Liver (tissue), 9 donors: ENCODE measurements around the gene CARS1. TPM values are rescaled to one million over a fixed set of nuclear protein-coding genes. Genes with fewer than 3 reads are reported as not detected.

Source experiments
- DNase-seq: peaks from one replicate; pipeline ENCODE4 v3.0.0-alpha.2; 2017; ENCODE audit warnings: low spot score
- H3K27ac ChIP-seq, 2 donors: one replicate each; pipeline ENCODE4 v1.7.0; 2013; ENCODE audit warnings: inconsistent platforms in 2 of 2, low read length in 2 of 2, control low read depth in 1 of 2, low read depth in 1 of 2, mild to moderate bottlenecking in 1 of 2
- H3K27me3 ChIP-seq, 4 donors: one replicate each; pipeline versions ENCODE4 v1.6.1 to v1.7.0; 2013; ENCODE audit warnings: low read length in 3 of 4, inconsistent platforms in 1 of 4, mild to moderate bottlenecking in 1 of 4, moderate library complexity in 1 of 4; ENCODE audit not compliant: control insufficient read depth in 4 of 4, insufficient read depth in 4 of 4
- H3K36me3 ChIP-seq, 4 donors: one replicate each; pipeline versions ENCODE4 v1.6.1 to v1.7.0; 2013; ENCODE audit warnings: low read length in 3 of 4, mild to moderate bottlenecking in 3 of 4, low read depth in 1 of 4, moderate library complexity in 1 of 4; ENCODE audit not compliant: control insufficient read depth in 4 of 4, insufficient read depth in 3 of 4
- H3K4me1 ChIP-seq, 4 donors: one replicate each; pipeline versions ENCODE4 v1.6.1 to v1.7.0; 2013; ENCODE audit warnings: low read length in 3 of 4, mild to moderate bottlenecking in 3 of 4, moderate library complexity in 1 of 4; ENCODE audit not compliant: control insufficient read depth in 4 of 4, insufficient read depth in 4 of 4
- H3K4me3 ChIP-seq, 3 donors: one replicate each; pipeline versions ENCODE4 v1.6.1 to v1.7.0; 2013; ENCODE audit warnings: low read length in 3 of 3, control low read depth in 1 of 3, low read depth in 1 of 3, mild to moderate bottlenecking in 1 of 3
- H3K9ac ChIP-seq, 2 donors: one replicate each; pipeline ENCODE4 v1.7.0; 2013; ENCODE audit warnings: low read length in 2 of 2, mild to moderate bottlenecking in 2 of 2, moderate library complexity in 2 of 2, control low read depth in 1 of 2, low read depth in 1 of 2
- H3K9me3 ChIP-seq, 4 donors: one replicate each; pipeline versions ENCODE4 v1.6.1 to v1.7.0; 2013; ENCODE audit warnings: low read length in 3 of 4; ENCODE audit not compliant: control insufficient read depth in 4 of 4
- CTCF ChIP-seq: fragments of 150-350 bp; IDR thresholded peaks from 2 replicates; pipeline ENCODE4 v1.5.1; 2017; ENCODE audit warnings: improper control_type of control experiment, low read depth, low read length; ENCODE audit not compliant: missing input control
- GABPA ChIP-seq, 2 donors: IDR thresholded peaks in 1 of 2; conservative IDR thresholded peaks in 1 of 2; 2 replicates each; pipeline ENCODE4 v1.6.1; 2016; ENCODE audit warnings: antibody characterized with exemption in 2 of 2, mild to moderate bottlenecking in 1 of 2, moderate library complexity in 1 of 2
- NR2F2 ChIP-seq: IDR thresholded peaks from 2 replicates; pipeline ENCODE4 v1.6.1; 2016; ENCODE audit warnings: antibody characterized with exemption
- REST ChIP-seq: IDR thresholded peaks from 2 replicates; pipeline ENCODE4 v1.6.1; 2016; ENCODE audit warnings: antibody characterized with exemption, mild to moderate bottlenecking
- TAF1 ChIP-seq: conservative IDR thresholded peaks from 2 replicates; pipeline ENCODE4 v1.6.1; 2016; ENCODE audit warnings: antibody characterized with exemption, mild to moderate bottlenecking
- ZBTB33 ChIP-seq: IDR thresholded peaks from 2 replicates; pipeline ENCODE4 v1.6.1; 2016; ENCODE audit warnings: antibody characterized with exemption
- WGBS: extraction: QIAGEN DNeasy Blood & Tissue Kit; methylation state at CpG from one replicate; pipeline ENCODE4 v1.1.7; 2013; 5-methylcytosine and 5-hydroxymethylcytosine counted together
- polyA plus RNA-seq, 2 donors: library from polyadenylated mRNA; stranded (reverse) in 1 of 2; unstranded in 1 of 2; fragments of 200-250 nt in 1 of 2; fragments of >200 nt in 1 of 2; fragmentation: Nextera tagmentation in 1 of 2; extraction: Ambion mirVana in 1 of 2; gene quantifications; one replicate each; pipeline versions ENCODE4 v1.2.1 to v1.2.3, GENCODE V29; 2013 to 2015
- total RNA-seq, 2 donors: library from RNA; depleted of rRNA; stranded (reverse); fragments of >200 nt; gene quantifications; one replicate each; pipeline ENCODE4 v1.2.3, GENCODE V29; 2014
- donor health status: healthy.
- donor health status: healthy.
- donor health status: healthy.
- donor health status: healthy.
- donor health status: healthy.

Gene CARS1
- total and polyA plus RNA-seq, 4 donors, result 15.2 to 40.1 (median 22.1) TPM

- Histone ChIP-seq H3K36me3 (peaks cover 20 to 84% (median 63%) of the 10 kb centered on the region in 4 donors), H3K27me3 (no peaks in the 10 kb centered on the region), H3K27ac (no peak overlapping the region), H3K4me3 (no peak overlapping the region), H3K4me1 (no peaks in the 10 kb centered on the region), H3K9me3 (no peaks in the 10 kb centered on the region), H3K9ac (no peak overlapping the region)
- WGBS, result 87% methylated on average over 16 of the region's 16 CpGs
- no peak for DNase-seq
- TF ChIP-seq CTCF, result no peak
- TF ChIP-seq GABPA (IDR thresholded peaks at IDR 0.05 in 1 of 2, conservative IDR thresholded peaks at IDR 0.05 in 1 of 2), result no peak
- TF ChIP-seq TAF1, result no peak
- TF ChIP-seq ZBTB33, result no peak
- no peak for TF ChIP-seq NR2F2
These were observed 42.9 kb downstream of the CARS1 start for GRCh38 chr11:3014057-3014938.

GRCh38 chr11:3011891-3012885, 45.0 kb downstream of the CARS1 start:
- no peak for DNase-seq
- Histone ChIP-seq H3K4me3 (no peak overlapping the region), H3K27ac (no peak overlapping the region), H3K27me3 (no peaks in the 10 kb centered on the region), H3K9me3 (no peaks in the 10 kb centered on the region), H3K4me1 (no peaks in the 10 kb centered on the region), H3K36me3 (peaks cover 21 to 83% (median 52%) of the 10 kb centered on the region in 4 donors), H3K9ac (no peak overlapping the region)
- WGBS, result 98% methylated on average over 31 of the region's 31 CpGs
- TF ChIP-seq REST, result no peak
